AML-193 (cell line): Measurements from ENCODE around the gene ZNF175.

Experiments used
- DNase-seq, 2 experiments: peaks; one replicate each; lab custom pipeline; 2025; lab: John Stamatoyannopoulos, UW

ZNF175 gene

DNA sequence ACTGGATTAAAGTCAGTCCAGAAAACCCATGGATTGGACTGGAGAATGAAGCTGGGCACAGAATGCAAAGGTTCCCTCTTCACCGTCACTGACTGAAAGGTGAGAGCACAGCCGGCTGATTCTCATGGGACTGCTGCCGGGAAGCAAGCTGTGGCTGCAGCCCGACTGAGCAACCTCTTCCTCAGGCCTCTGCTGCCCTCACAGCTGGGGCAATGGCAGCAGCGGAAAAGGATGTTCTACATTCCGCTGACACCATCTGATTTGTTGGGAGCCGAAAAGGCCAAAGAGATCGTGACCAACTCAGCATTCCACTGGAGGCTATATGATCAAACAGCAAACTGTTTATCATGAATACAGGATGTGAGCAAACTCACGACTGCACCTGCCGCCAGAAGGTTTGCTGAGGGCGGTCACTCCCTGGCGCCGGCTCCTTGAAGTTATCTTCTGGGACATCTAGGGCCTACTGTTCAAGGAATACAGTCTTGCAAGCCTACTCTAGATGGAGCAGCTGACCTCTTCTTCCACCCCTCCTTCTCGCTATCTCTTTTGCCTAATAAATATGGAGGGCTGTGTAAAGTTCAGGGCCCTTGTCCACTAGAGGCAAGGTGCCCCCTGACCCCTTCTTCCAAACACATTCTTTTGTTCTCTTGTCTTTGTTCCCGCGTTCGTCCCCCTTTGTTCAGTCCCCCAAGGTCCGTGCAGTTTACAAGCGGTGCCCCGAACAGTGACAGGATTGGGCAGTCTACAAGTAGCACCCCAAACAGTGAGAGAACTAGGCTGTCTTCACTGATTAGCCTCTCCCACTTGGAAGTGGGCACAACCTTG is 20.0 kb upstream of the ZNF175 start:
- DNase-seq = no peak

DNA sequence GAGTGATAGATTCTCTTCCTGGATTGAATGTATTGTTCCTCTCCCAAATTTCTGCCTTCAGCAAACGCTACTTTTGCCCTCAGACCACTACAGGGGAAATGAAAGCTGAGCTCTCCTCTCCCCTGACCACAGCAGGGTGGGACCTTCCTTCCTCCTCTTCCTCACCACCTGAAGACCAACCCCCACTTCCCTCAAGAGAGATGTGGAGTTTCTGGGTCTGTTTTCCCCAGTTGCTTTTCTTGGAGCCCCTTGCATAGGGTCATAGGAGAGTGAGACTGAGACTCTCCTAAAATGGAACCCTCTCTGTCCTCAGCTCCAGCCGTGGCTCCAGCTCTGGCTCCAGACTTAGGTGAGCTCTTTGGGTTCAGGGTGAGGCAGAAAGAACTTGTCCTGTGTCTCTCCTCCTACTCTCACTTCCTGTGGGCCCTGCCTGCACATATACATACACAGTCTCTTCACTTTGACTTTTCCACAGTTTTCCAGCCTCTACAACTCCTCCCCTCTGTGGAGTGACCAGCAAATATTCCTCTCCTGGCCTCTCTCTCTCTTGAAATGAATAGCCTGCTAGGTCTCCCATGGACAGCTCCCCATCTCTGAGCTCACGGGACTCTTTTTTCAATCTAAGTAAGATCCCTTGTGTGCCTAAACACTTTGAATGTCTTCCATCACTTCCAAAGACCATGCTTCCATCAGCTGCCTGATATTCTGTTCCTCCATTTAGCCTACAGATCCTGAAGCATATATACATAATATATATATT is 19.2 kb upstream of the ZNF175 start:
- no peak for DNase-seq

DNA sequence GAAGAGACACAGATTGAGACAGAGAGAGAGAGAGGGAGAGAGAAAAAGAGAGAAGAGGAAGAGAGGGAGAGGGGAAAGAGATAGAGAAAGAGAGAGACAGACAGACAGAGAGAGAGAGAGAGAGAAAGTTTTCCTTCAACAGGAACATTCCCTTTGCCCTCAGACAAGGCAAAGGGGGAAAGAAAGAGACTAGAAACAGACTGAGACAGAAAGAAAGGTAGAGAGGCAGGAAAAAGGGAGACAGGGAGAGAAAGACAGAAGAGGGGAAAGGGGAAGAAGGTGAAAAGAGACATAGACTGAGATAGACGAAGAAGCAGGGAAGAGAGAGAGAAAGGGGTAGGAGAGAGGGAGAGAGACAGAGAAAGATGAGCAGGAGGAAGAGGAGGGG is 18.5 kb upstream of the ZNF175 start:
- no peak for DNase-seq

DNA sequence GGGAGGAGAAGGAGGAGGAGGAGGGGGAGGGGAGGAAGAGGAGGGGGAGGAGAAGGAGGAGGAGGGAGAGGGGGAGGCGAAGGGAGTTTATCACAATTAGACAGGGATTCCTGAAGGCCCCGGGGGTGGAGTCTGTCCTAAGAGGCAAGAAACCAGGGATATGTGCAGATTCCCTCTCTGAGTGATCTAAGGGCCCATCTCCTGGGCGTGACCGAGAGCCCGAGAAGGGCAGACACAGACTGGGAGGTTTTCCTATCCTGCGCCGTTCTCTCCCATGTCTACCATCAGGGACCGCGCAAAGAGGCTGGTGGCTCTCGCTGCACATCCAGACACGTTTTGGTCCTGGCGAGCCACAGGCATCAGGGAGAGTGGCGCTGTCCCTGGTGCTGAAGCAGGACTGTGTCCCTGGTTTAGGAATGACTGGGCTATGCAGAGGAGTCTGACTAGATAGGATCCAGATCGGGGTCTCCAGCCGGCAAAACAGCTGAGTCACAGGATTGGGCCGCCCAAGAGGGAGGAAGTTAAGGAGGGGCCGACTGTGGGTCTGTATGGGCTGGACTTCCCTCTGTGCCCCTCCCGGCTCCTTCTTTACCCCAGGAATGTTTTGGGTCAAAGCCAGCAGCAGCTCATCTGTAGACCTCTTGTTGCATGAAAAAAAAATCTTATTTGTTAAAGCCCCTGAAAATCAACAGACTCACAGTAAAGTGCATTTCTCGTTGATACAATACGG is 17.9 kb upstream of the ZNF175 start:
- peak; percentile 39 to 42 for DNase-seq

DNA sequence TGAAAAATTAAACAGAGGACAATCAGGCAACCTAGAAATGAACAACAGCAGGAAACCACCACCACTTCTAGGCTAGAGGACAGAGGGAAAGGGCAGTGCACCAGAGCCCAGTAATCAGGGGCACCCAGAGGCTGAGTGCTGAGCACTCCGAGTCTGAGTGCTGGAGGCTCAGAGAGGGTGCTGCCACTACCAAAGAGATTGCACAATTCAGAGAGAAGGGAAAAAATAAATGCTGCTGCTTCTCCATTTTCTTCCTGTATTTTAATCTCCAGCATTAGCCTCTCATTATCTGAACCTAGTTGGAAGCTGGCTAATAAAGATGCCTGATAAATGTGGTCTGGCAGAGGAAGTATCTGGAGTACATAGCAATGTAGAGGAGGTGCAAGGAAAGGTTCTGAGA is 11.8 kb upstream of the ZNF175 start:
- peak; percentile 23 to 38 for DNase-seq

DNA sequence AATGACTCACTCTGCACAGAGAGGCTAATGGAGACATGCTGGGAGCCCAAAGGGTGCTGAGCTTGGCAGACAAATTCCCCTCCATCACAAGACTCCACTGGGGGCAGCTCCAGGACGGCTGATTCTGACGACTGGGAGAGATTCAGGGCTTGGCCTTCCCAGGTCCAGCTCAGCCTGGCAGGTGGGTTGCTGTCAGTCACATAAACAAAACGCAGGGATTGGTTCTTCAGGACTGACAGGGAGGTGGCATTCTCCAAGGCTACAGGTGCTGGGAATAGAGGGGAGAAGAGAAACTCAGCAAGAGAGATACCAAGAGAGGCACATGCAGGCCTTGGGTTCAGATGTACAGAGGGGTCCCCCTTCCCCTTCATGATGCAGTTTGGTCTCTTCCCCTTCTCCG is 10.7 kb upstream of the ZNF175 start:
- no peak for DNase-seq

DNA sequence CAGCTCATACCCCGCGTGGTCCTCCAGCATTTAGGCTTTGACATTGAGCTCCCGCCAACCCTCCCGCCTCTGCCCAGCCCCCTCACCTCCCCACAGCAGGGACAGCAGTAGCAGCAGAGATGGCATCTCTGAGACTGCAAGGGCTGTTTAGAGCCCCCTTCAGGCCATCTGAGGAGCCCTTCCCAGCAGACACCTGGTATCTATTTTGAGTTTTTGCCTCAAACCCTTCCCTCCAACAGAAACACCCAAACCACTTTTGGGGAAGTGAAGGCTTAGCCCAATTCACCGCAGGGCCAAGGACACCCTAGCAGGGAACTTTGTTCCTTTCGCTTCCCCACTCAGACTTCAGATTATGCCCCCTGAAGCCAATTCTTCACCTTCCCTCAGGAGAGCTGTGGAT is 6.3 kb upstream of the ZNF175 start:
- DNase-seq = peak; percentile 62 to 64

DNA sequence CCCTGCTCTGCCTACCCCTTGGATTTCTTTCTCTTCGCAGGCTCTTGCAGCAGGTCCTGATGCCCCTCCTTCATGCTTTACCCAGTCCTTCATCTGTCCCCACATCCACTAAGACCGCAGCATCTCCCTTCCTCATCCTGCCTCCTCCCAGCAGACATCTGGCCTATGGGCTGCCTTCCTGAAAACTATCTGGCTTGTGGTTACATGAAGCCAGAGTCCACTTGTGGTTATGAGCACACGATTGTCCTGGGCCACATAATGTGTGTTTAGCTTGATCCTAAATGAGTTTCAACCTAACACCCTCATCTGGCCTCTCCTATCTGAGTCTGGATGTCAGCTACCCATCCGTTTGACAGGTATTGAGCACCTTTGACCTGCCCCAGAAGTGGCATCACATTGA is 5.5 kb upstream of the ZNF175 start:
- DNase-seq = peak; percentile 81 to 83

DNA sequence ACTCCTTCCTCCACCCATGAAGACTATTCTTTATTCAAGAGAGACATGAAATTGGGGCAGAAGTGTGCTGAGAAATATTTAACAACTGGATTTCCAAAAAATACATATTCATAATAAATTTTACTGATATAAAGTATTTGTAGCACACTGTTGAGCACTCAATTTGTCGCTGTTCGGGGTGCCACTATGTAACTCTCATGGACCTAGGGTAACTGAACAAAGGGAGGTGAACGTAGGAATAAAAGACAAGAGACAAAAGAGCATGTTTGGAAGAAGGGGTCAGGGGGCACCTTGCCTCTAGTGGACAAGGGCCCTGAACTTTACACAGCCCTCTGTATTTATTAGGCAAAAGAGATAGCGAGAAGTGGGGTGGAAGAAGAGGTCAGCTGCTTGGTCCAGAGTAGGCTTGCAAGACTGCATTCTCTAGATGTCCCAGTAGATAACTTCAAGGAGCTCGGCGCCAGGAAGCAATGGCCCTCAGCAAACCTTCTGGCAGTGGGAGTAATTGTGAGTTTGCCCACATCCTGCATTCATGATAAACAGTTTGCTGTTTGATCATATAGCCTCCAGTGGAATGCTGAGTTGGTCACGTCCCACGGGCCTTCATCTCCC is 4.5 kb upstream of the ZNF175 start:
- DNase-seq = no peak

DNA sequence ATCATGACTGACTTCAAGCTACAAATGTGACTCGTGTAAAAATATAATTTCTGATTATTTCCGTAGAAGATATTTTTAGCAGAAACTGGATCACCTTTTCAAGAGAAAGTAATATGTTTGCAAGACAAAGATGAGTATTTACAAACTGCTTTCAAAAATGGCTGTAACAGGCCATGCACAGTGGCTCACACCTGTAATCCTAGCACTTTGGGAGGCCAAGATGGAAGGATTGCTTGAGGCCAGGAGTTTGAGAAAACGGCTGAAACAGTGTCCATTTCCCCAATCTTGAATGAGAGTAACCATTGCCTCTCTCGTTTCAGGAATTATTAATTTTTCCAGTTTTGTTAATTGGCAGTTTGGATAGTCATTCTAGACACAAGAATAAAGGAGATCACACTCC is 3.5 kb upstream of the ZNF175 start:
- no peak for DNase-seq

DNA sequence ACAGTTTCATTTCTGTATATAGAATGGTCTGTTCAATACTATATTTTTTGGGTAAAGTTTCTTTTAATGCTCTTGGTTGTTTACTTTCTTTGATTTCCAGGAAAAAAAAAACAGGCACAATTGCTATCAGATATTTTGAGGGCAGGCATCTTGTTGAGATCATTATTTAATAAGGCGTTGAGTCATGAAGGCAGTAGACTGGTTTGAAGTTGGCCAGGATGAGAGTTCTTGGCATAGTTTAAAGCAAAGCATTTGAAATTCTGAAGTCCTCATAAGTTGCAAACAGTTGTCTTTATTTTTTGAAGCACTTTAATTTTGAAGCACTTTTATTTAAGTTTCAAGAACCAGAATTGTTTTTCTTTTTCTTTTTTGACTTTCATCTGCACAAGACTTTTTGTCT is 2.6 kb upstream of the ZNF175 start:
- DNase-seq = no peak

DNA sequence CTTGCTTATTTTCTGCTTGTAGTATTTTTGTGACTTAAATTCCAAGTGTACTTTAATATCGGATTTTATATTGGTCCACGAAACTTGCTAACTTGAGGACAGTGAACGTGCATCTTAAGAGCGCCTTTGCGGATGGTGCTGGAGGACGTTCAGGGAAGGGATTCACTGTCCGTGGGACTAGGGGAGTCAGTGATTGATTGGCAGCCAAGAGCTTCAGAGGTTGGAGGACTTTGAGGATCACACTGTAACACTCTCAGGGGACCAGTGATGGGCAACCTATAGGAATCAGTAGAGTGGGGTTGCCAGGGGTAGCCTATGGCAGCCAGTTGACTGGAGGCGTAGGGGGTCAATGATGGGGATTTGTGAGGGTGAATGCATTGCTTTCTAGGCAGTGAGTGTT is 516 bp downstream of the ZNF175 start:
- DNase-seq = no peak

DNA sequence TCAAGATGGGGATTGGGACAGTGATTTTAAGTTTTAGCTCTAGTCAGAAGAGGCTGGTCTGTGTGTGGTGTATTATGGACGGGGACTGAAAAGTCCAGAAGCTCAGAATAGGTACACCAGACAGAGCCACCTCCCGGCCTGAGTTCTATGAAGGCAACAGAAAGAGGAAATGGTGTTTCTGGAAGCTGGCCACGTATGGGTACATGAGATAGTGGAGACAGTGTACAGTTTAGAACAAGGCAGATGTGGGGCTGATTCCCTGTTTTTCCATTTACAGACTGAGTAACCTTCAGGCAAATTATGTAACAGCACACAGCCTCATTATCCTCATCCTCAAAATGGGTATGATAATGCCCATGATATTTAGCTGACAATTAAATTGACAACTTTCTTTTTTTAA is 1.3 kb downstream of the ZNF175 start:
- DNase-seq = peak; percentile 64 to 65

DNA sequence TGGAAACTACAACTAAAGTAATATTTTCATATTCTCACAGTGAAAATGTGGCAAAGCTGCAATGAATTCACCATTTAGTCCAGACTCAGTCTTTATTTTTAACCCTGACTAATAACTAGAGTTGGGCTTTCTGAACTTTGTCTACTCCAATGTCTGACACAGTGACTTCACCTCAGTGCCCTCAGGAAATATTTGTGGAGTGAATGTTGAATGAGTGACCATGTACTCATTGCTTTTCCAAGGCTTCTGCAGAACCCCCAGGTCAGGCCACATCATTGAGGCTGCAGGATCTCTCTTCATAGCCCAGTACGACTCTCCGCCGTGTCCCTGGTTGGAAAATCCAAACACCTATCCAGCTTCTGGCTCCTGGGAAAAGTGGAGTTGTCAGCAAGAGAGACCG is 1.8 kb downstream of the ZNF175 start:
- DNase-seq = no peak

DNA sequence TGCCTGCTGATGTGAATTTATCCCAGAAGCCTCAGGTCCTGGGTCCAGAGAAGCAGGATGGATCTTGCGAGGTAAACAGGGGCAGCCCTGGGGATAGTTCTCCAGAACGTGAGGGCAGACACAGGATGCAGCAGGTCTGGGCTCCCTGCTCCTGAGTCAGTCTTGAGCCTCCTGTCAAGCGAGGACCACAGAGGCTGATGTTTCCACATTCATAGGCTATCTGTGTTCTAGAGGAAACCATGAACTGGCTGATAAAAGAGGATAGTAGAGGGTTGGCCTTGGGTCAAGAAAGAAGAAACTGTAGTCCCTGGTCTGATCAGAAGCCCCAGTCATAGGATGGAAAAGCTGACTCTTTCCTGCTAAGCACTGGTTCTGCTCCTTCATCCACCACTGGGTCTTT is 2.2 kb downstream of the ZNF175 start:
- DNase-seq = no peak

DNA sequence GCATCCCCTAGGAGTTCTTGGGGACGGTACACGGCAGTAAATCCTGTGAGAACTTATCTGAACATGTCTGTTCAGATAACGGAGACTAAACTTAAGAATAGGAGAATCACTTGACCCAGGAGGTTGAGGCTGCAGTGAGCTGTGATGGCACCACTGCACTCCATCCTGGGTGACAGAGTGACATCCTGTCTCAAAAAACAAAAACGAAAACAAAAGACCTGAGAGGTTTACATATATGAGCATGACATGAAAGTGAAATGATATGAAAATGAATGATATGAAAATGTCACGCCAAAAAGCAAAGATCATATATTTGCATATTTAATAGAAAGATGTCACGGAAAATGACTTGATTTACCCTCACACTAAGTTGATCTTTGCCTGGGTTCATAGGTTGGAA is 5.8 kb downstream of the ZNF175 start:
- DNase-seq = no peak

DNA sequence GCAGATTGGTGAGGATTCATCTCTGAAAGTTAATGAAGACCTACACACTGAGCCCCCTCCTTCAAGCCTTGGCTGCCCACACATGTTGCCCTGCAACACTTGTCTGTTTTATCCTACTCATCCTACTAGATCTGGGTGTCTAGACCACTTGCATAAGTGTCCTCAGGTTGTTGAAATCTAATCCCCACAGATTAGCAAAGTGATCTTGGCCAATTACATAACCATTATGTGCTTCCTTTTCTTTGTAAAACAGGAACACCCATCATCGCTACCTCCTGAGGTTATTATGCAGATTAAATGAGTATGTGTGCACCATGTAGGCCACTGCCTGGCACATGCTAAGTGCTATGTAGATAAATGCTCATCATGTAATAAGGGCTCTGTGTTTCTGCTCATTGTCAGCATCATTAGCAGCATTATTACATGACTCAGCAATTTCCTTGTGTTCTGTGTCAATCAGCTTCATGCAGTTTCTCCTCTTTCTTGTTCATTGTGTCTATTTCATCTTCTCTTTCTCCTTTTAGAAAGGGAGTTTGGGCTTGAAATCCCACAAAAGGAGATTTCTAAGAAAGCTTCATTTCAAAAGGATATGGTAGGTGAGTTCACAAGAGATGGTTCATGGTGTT is 15.1 kb downstream of the ZNF175 start:
- peak; percentile 92 to 94 for DNase-seq

DNA sequence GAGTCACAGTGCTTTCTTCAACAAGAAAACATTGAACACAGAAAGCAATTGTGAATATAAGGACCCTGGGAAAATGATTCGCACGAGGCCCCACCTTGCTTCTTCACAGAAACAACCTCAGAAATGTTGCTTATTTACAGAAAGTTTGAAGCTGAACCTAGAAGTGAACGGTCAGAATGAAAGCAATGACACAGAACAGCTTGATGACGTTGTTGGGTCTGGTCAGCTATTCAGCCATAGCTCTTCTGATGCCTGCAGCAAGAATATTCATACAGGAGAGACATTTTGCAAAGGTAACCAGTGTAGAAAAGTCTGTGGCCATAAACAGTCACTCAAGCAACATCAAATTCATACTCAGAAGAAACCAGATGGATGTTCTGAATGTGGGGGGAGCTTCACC is 15.7 kb downstream of the ZNF175 start:
- DNase-seq = no peak

DNA sequence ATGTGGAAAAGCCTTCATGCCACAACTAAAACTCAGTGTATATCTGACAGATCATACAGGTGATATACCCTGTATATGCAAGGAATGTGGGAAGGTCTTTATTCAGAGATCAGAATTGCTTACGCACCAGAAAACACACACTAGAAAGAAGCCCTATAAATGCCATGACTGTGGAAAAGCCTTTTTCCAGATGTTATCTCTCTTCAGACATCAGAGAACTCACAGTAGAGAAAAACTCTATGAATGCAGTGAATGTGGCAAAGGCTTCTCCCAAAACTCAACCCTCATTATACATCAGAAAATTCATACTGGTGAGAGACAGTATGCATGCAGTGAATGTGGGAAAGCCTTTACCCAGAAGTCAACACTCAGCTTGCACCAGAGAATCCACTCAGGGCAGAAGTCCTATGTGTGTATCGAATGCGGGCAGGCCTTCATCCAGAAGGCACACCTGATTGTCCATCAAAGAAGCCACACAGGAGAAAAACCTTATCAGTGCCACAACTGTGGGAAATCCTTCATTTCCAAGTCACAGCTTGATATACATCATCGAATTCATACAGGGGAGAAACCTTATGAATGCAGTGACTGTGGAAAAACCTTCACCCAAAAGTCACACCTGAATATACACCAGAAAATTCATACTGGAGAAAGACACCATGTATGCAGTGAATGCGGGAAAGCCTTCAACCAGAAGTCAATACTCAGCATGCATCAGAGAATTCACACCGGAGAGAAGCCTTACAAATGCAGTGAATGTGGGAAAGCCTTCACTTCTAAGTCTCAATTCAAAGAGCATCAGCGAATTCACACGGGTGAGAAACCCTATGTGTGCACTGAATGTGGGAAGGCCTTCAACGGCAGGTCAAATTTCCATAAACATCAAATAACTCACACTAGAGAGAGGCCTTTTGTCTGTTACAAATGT is 16.4 kb downstream of the ZNF175 start:
- no peak for DNase-seq

DNA sequence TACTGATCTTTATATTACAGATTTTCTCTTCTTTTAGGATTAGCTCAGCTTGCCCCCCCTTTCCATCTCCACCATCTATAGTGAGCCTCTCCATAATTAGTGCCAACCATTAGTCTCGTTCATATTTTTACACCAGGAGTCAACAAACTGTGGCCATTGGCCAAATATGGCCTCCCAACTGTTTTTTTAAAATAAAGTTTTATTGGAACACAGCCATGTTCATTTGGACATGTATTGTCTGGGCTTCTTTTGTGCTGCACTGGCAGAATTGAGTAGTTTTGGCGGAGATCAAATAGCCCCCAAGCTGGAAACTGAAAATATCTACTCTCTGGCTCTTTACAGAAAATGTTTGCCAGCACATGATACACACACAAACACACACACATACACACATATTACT is 18.4 kb downstream of the ZNF175 start:
- DNase-seq = no peak

DNA sequence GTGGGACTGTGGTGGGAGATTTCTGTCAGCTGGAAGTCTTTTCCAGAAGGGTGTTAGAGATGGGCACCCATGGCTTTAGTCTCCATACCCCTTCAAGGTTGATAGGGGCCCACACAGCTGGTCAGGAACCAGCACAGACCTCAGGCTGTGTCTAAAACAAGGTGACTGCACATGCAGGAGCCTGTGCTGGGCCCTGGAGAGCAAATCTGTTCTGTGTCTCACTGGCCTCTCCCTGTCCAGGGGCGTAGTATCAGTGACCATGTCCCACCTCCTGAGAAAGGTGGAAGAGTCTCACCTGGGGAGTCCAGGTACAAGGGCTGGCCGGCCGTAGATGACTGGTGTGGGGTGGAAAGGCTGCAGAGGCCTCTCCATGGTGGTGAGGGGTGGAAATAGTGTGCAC is 19.4 kb downstream of the ZNF175 start:
- no peak for DNase-seq
